Astrocyte (in vitro differentiated cells and primary cell): ENCODE measurements around the gene MUC3A. TPM values are rescaled to one million over a fixed set of nuclear protein-coding genes. Genes with fewer than 3 reads are reported as not detected.
A peak's percentile ranks its signal among the peaks of the same experiment; 100 is the strongest.

Source experiments
- DNase-seq: peaks from one replicate; pipeline ENCODE4 v3.0.0-alpha.2; 2010; ENCODE audit warnings: low read depth
- FAIRE-seq: peaks from 2 replicates; lab custom pipeline; 2011; peaks lifted over from hg19 to GRCh38; lab: Jason Lieb, UNC
- H2AFZ ChIP-seq: 2 replicates; pipeline ENCODE4 v1.6.0; 2012; ENCODE audit warnings: low read depth, low read length, inconsistent platforms
- H3K27ac ChIP-seq: 2 replicates; pipeline ENCODE4 v1.5.1; 2011; ENCODE audit warnings: low read depth, low read length, inconsistent platforms
- H3K27me3 ChIP-seq: 2 replicates; pipeline ENCODE4 v1.6.0; 2011; ENCODE audit warnings: low read length, inconsistent platforms; ENCODE audit not compliant: insufficient read depth
- H3K36me3 ChIP-seq: 2 replicates; pipeline ENCODE4 v1.5.1; 2011; ENCODE audit warnings: low read length, inconsistent platforms; ENCODE audit not compliant: insufficient read depth
- H3K4me1 ChIP-seq: 2 replicates; pipeline ENCODE4 v1.5.1; 2011; ENCODE audit warnings: low read length, inconsistent platforms; ENCODE audit not compliant: insufficient read depth
- H3K4me2 ChIP-seq: 2 replicates; pipeline ENCODE4 v1.6.0; 2012; ENCODE audit warnings: low read length, inconsistent platforms
- H3K4me3 ChIP-seq: 2 replicates; pipeline ENCODE4 v1.5.1; 2011; ENCODE audit warnings: low read depth, mild to moderate bottlenecking, low read length, inconsistent platforms; ENCODE audit not compliant: insufficient read depth
- H3K79me2 ChIP-seq: 2 replicates; pipeline ENCODE4 v1.6.0; 2012; ENCODE audit warnings: mild to moderate bottlenecking, low read length, inconsistent platforms; ENCODE audit not compliant: insufficient read depth
- H3K9ac ChIP-seq: 2 replicates; pipeline ENCODE4 v1.6.0; 2012; ENCODE audit warnings: mild to moderate bottlenecking, low read length, inconsistent platforms
- H3K9me3 ChIP-seq: 2 replicates; pipeline ENCODE4 v1.5.1; 2012; ENCODE audit warnings: low read depth, mild to moderate bottlenecking, low read length, inconsistent platforms; ENCODE audit not compliant: insufficient read depth
- H4K20me1 ChIP-seq: 2 replicates; pipeline ENCODE4 v1.6.0; 2012; ENCODE audit warnings: low read length, inconsistent platforms; ENCODE audit not compliant: insufficient read depth
- H3K27ac Mint-ChIP-seq: one replicate; pipeline ENCODE4 v1.8.0; 2021; ENCODE audit warnings: mild to moderate bottlenecking, mixed read lengths; ENCODE audit not compliant: unreplicated experiment
- H3K27me3 Mint-ChIP-seq: one replicate; pipeline ENCODE4 v1.8.0; 2021; ENCODE audit warnings: low read depth, mixed read lengths; ENCODE audit not compliant: unreplicated experiment
- H3K36me3 Mint-ChIP-seq: one replicate; pipeline ENCODE4 v1.8.0; 2021; ENCODE audit warnings: low read depth, mixed read lengths; ENCODE audit not compliant: unreplicated experiment
- H3K4me1 Mint-ChIP-seq: one replicate; pipeline ENCODE4 v1.8.0; 2021; ENCODE audit warnings: low read depth, mixed read lengths; ENCODE audit not compliant: unreplicated experiment
- H3K4me3 Mint-ChIP-seq: one replicate; pipeline ENCODE4 v1.8.0; 2021; ENCODE audit warnings: mild to moderate bottlenecking, moderate library complexity, mixed read lengths; ENCODE audit not compliant: unreplicated experiment
- H3K9me3 Mint-ChIP-seq: one replicate; pipeline ENCODE4 v1.8.0; 2021; ENCODE audit warnings: mild to moderate bottlenecking, mixed read lengths; ENCODE audit not compliant: unreplicated experiment
- EZH2 ChIP-seq: IDR thresholded peaks from 2 replicates; pipeline ENCODE4 v1.6.1; 2012; ENCODE audit warnings: mild to moderate bottlenecking, low read length, inconsistent platforms; ENCODE audit not compliant: insufficient read depth
- total RNA-seq: library from RNA; stranded (reverse); gene quantifications from 2 replicates; pipeline ENCODE4 v1.2.1, GENCODE V29; 2021
- TF ChIP-seq, protein P1 (sequence below): IDR thresholded peaks from 2 replicates; pipeline ENCODE4 v1.5.1; 2011; ENCODE audit warnings: low read depth, mild to moderate bottlenecking, inconsistent platforms, low read length, moderate library complexity; ENCODE audit not compliant: insufficient read depth

MUC3A gene
- total RNA-seq, 1 donor from 2014 or later: 0.61 TPM

DNA sequence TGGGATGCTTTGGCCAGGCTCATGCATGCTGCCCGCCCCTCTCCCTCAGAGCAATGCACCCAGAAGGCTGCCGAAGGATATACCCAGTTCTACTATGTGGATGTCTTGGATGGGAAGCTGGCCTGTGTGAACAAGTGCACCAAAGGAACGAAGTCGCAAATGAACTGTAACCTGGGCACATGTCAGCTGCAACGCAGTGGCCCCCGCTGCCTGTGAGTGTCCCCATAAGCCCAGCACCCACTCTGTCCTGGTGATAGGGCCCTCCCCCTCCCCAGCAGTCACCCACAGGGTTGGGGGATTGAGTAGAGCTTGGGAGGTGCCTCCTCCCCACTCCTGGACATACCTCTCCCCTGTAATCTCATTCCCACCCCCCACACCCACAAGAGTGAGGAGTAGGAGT is 63.6 kb downstream of the MUC3A start:
- Histone ChIP-seq H3K4me3 (no peak overlapping the region), H3K36me3 (no peaks in the 10 kb centered on the region), H2AFZ (no peak overlapping the region), H3K27ac (no peak overlapping the region), H3K79me2 (no peaks in the 10 kb centered on the region), H3K4me1 (peaks cover 9% of the 10 kb centered on the region), H3K9ac (no peak overlapping the region), H3K9me3 (no peaks in the 10 kb centered on the region), H3K4me2 (no peak overlapping the region), H3K27me3 (no peaks in the 10 kb centered on the region), H4K20me1 (no peaks in the 10 kb centered on the region)
- H3K27ac Mint-ChIP-seq: no peak overlapping the region
- FAIRE-seq (no peak), DNase-seq (no peak)
- H3K9me3 Mint-ChIP-seq: peaks cover 6% of the 10 kb centered on the region
- H3K4me3 Mint-ChIP-seq: no peak overlapping the region
- H3K4me1 Mint-ChIP-seq: no peaks in the 10 kb centered on the region
- peaks cover 18% of the 10 kb centered on the region for H3K36me3 Mint-ChIP-seq
- no peak for TF ChIP-seq EZH2
- TF ChIP-seq, protein P1, sequence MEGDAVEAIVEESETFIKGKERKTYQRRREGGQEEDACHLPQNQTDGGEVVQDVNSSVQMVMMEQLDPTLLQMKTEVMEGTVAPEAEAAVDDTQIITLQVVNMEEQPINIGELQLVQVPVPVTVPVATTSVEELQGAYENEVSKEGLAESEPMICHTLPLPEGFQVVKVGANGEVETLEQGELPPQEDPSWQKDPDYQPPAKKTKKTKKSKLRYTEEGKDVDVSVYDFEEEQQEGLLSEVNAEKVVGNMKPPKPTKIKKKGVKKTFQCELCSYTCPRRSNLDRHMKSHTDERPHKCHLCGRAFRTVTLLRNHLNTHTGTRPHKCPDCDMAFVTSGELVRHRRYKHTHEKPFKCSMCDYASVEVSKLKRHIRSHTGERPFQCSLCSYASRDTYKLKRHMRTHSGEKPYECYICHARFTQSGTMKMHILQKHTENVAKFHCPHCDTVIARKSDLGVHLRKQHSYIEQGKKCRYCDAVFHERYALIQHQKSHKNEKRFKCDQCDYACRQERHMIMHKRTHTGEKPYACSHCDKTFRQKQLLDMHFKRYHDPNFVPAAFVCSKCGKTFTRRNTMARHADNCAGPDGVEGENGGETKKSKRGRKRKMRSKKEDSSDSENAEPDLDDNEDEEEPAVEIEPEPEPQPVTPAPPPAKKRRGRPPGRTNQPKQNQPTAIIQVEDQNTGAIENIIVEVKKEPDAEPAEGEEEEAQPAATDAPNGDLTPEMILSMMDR: no peak
- H3K27me3 Mint-ChIP-seq: peaks cover 20% of the 10 kb centered on the region

GRCh38 chr7:101015626-101016025 is 66.3 kb downstream of the MUC3A start:
- H3K4me1 ChIP-seq: peaks cover 9% of the 10 kb centered on the region
- peaks cover 16% of the 10 kb centered on the region for H3K36me3 Mint-ChIP-seq
- H3K4me2 ChIP-seq: no peak overlapping the region

More at GRCh38 chr7:101015626-101016025, 66.3 kb downstream of the MUC3A start:
- H2AFZ ChIP-seq: no peak overlapping the region
- H3K27me3 Mint-ChIP-seq: peaks cover 12% of the 10 kb centered on the region
- H3K9ac ChIP-seq: no peak overlapping the region
- no peaks in the 10 kb centered on the region for H4K20me1 ChIP-seq
- no peaks in the 10 kb centered on the region for H3K79me2 ChIP-seq
- FAIRE-seq (no peak), DNase-seq (no peak)
- H3K36me3 ChIP-seq: no peaks in the 10 kb centered on the region
- peak overlapping the region; percentile 20 for H3K4me3 Mint-ChIP-seq
- H3K27ac Mint-ChIP-seq: no peak overlapping the region
- no peak overlapping the region for H3K27ac ChIP-seq
- no peaks in the 10 kb centered on the region for H3K9me3 ChIP-seq
- TF ChIP-seq, protein P1: no peak
- no peak for TF ChIP-seq EZH2
- H3K4me3 ChIP-seq: no peak overlapping the region
- H3K4me1 Mint-ChIP-seq: no peaks in the 10 kb centered on the region
- peaks cover 6% of the 10 kb centered on the region for H3K9me3 Mint-ChIP-seq
- H3K27me3 ChIP-seq: no peaks in the 10 kb centered on the region
